Stimulated activated CD8-positive, alpha-beta memory T cell treated with anti-CD3 and anti-CD28 coated beads, Interleukin-15, amount 100 ng/mL, for 1 hour (primary cell): Measurements from ENCODE around the gene HP.
"Not testable (repeated sequence)": the region's sequence is repeated elsewhere in the genome, so short reads cannot be mapped to it uniquely, and the experiment has no call there.

Source experiments
- DNase-seq: peaks from one replicate; pipeline ENCODE4 v3.0.0-alpha.2; 2020; ENCODE audit warnings: low read depth

HP gene

GRCh38 chr16:72043539-72043938 is 10.8 kb upstream of the HP start:
- DNase-seq = no peak

DNA sequence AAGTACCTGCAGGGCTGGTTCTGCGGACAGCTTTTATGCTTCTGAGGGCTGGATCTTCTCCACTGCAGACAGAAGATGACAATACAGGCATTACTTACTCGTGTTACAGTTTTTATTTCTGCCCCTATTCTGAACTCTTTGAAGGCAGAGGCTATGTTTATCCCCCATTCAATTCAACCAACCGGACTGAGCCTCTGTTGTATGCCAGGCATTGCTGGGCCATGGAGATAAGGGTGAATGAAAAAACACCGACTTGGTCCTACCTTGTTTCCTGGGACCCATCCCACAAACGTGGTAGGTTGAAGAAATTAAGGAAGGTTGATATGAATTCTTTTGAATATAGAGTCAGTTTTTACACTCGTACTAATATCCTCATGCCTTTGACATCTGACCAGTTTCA is 10.0 kb upstream of the HP start:
- no peak for DNase-seq

GRCh38 chr16:72044825-72045359 is 9.4 kb upstream of the HP start:
- DNase-seq = no peak

DNA sequence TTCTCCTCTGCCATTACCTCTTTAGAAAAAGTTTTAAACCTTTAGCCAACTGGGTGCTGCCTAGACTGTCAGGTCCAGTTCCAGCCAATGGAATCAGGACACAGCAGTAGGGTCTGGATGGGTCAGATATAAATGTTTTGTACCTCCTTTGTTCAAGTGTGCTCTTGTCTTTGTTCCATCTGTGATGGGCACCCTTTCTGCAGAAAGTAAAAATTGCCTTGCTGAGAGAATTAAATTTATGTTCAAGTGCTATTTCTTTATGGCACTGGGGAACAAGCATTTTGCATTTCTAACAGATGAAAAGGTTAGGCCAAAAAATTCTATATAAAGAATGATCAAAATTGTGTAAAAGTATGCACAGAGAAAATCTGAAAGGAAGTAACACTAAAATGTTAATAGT is 5.2 kb upstream of the HP start:
- no peak for DNase-seq

DNA sequence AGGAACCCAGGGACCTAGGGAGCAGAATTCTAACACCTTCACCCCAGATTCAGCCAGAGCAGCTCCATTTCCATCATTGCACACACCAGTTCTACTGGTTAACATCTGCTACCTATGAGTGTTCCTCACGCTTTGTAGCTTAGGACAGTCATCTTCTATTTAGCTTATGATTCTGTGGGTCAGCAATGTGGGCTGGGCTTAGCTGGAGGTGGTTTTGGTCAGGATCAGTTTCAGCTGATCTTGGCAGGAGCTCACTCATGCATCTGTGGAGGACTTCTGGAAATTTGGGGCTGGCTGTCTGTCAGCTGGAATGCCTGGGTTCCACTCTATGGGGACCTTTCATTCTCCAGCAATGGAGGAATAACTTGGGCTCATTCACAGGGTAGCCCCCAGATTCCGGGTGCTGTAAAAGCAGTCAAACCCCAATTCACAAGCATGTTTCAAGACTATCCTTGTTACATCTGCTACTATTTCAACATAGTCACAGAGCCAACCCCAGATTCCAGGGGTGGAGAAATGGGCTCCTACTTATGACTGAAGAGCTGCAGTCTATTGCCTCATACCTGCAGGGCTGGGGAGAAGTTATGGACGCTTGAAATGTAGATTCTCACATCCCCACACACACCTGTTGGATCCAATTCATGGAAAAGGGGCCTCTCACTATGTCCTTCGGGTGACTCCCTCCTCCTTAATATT is 3.4 kb upstream of the HP start:
- DNase-seq = no peak

DNA sequence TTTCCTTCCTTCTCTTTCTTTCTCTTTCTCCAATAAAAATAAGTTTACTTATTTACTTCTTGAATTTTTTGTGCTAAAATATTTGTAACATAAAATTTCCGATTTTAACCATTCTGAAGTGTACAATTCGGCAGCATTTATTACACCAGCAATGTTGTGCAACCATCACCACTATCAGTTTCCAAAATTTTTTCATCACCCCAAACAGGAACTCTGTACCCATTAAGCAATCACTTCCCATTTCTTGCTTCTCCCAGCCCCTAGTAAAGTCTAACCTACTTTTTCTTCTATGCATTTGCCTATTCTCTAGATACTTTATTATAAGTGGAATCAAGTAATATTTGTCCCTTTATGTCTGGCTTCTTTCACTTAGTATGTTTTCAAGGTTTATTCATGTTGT is 2.5 kb upstream of the HP start:
- no peak for DNase-seq

DNA sequence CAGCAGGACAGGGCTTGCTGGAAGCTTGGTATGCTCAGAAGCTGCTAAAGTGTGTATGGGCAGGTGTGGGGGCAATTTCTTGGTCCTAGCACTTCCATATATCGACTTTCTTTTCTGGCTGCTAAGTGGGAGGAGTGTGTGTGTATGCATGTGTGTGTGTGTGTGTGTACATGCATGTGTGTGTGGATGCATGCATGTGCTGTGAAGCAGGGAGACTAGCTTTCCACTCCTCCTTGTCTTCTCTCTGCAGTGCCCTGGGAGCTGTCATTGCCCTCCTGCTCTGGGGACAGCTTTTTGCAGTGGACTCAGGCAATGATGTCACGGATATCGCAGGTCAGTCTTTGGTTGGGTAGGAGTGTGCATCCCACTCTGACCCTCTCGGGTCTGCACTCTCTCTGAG is 1.6 kb downstream of the HP start:
- DNase-seq = no peak

- DNase-seq = not testable (repeated sequence)
These were observed 3.0 kb downstream of the HP start for GRCh38 chr16:72057313-72057712.

DNA sequence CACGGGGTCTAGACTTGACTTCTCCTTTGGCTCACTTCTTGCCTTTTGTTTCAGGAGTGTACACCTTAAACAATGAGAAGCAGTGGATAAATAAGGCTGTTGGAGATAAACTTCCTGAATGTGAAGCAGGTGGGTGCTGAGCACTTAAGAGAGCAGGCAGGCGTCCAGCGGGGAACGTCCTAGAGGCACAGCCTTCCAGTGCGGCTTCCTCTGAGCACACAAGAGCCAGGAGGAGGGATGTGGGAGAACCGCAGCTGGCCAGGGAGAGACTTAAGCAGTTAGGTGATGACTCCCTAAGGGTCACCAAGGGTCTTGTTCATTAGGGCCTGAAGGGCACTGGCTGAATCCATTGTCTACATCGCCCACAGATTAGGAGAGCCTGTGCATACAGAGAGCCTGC is 4.8 kb downstream of the HP start:
- not testable (repeated sequence) for DNase-seq

GRCh38 chr16:72060405-72060804 is 6.1 kb downstream of the HP start:
- DNase-seq = no peak

DNA sequence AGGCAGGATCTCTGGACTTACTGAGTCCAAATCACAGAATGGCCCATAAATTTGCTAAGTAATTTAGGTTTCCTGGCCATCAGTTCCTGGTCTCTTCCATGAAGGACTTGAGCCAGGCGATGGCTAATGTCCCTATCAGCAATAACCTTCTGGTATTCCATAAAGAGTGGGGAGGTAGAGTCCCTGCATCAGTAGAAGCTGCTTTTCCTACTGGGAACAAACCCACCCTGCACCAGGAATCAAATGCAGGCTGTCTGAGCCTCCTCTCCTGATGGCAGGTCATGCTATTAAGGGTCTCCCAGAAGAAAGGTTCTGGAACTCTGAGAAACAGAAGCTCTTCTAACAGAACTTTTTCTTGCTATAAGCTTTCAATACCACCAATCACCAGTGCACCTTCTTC is 7.3 kb downstream of the HP start:
- no peak for DNase-seq

GRCh38 chr16:72064361-72064894 is 10.1 kb downstream of the HP start:
- DNase-seq = no peak

- DNase-seq = no peak
These were observed 12.4 kb downstream of the HP start for GRCh38 chr16:72066747-72067146.

DNA sequence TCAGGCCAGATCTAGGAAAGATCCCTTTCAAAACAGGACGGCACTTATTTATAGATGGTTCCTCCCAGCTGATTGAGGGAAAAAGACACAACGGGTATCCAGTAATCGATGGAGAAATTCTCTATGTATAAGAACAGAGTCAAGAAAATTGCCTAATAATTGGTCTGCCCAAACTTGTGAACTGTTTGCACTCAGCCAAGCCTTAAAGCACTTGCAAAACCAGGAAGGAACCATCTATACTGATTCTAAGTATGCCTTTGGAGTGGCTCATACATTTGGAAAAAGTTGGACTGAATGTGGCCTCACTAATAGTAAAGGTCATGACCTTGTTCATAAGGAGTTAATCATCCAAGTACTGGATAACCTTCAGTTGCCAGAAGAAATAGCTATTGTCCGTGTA is 14.6 kb downstream of the HP start:
- DNase-seq = no peak

GRCh38 chr16:72072514-72073342 is 18.4 kb downstream of the HP start:
- no peak for DNase-seq

- DNase-seq = no peak
These were observed 19.4 kb downstream of the HP start for GRCh38 chr16:72073560-72074230.

DNA sequence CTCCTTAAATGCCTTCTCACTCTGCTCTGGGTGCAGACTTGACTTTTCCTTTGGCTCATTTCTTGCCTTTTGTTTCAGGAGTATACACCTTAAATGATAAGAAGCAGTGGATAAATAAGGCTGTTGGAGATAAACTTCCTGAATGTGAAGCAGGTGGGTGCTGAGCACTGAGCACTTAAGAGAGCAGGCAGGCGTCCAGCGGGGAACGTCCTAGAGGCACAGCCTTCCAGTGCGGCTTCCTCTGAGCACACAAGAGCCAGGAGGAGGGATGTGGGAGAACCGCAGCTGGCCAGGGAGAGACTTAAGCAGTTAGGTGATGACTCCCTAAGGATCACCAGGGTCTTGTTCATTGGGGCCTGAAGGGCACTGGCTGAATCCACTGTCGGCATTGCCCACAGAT is 20.8 kb downstream of the HP start:
- DNase-seq = not testable (repeated sequence)

- not testable (repeated sequence) for DNase-seq
These were observed 22.8 kb downstream of the HP start for GRCh38 chr16:72076991-72077706.

GRCh38 chr16:72083778-72084404 is 29.6 kb downstream of the HP start:
- DNase-seq = no peak

- no peak for DNase-seq
These were observed 30.1 kb downstream of the HP start for GRCh38 chr16:72084445-72084844.

DNA sequence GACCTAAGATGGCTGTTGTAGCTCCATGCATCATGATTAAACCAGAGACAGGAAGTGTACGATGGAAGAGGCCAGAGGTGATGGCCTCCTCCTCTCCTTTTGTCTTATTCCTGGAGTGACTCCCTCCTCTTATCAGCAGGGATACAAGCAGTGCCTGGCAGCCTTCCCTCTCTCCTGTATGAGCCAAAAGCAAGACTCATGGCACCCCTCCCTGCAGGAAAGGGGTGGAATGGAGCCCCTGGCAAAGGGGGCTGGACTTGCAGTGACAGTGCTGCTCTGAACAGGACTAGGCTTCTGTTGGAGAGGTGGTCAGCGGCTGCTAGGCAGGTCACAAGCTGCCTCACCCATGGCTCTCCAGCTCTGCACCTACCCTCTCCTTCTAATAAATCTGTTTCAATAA is 30.7 kb downstream of the HP start:
- no peak for DNase-seq
